Left forelimb (tissue), 1 donor: ENCODE data around the gene DPP8.
"Not testable (repeated sequence)": the region's sequence is repeated elsewhere in the genome, so short reads cannot be mapped to it uniquely, and the experiment has no call there.

ENCODE experiments used
- DNase-seq: peaks from one replicate; pipeline ENCODE4 v3.0.0-alpha.2; 2018; ENCODE audit warnings: low spot score

The DPP8 gene

GRCh38 chr15:65516997-65517865, at the start of gene DPP8:
Gene DPP8 (minus strand): TSS chr15:65517689. CDS start chr15:65512553, 5,136 bp downstream.
- DNase-seq = peak; percentile 97

GRCh38 chr15:65561934-65562333, 44.4 kb upstream of the DPP8 start:
- no peak for DNase-seq

- DNase-seq = no peak
Measured at GRCh38 chr15:65559941-65560340, 42.5 kb upstream of the DPP8 start.

- DNase-seq = no peak
Measured at GRCh38 chr15:65558997-65559760, 41.7 kb upstream of the DPP8 start.

- DNase-seq = no peak
Measured at GRCh38 chr15:65558336-65558735, 40.8 kb upstream of the DPP8 start.

GRCh38 chr15:65556622-65557021, 39.1 kb upstream of the DPP8 start:
- DNase-seq = no peak

- no peak for DNase-seq
Measured at GRCh38 chr15:65553691-65554090, 36.2 kb upstream of the DPP8 start.

GRCh38 chr15:65552851-65553250, 35.4 kb upstream of the DPP8 start:
- not testable (repeated sequence) for DNase-seq

GRCh38 chr15:65551183-65551582, 33.7 kb upstream of the DPP8 start:
- DNase-seq = no peak

- DNase-seq = no peak
Measured at GRCh38 chr15:65550681-65551098, 33.2 kb upstream of the DPP8 start.

GRCh38 chr15:65549288-65549687, 31.8 kb upstream of the DPP8 start:
- not testable (repeated sequence) for DNase-seq

GRCh38 chr15:65547841-65548240, 30.4 kb upstream of the DPP8 start:
- DNase-seq = no peak

- DNase-seq = no peak
Measured at GRCh38 chr15:65541231-65541820, 23.8 kb upstream of the DPP8 start.

GRCh38 chr15:65540314-65540713, 22.8 kb upstream of the DPP8 start:
- no peak for DNase-seq

- DNase-seq = no peak
Measured at GRCh38 chr15:65535192-65535591, 17.7 kb upstream of the DPP8 start.

- DNase-seq = no peak
Measured at GRCh38 chr15:65533057-65533756, 15.7 kb upstream of the DPP8 start.

- DNase-seq = no peak
Measured at GRCh38 chr15:65532738-65533051, 15.2 kb upstream of the DPP8 start.

GRCh38 chr15:65530318-65531111, 13.0 kb upstream of the DPP8 start, which contains the start of gene HACD3:
Gene HACD3 (plus strand): TSS chr15:65530463. CDS start chr15:65530632, 169 bp downstream.
- peak; percentile 90 for DNase-seq

GRCh38 chr15:65529762-65530317, 12.4 kb upstream of the DPP8 start:
- no peak for DNase-seq

- no peak for DNase-seq
Measured at GRCh38 chr15:65528461-65529060, 11.1 kb upstream of the DPP8 start.

- no peak for DNase-seq
Measured at GRCh38 chr15:65525622-65526021, 8.1 kb upstream of the DPP8 start.
